Measurements from ENCODE around the gene FOXN3.
"Not testable (repeated sequence)": the region's sequence is repeated elsewhere in the genome, so short reads cannot be mapped to it uniquely, and the experiment has no call there.

The FOXN3 gene

DNA sequence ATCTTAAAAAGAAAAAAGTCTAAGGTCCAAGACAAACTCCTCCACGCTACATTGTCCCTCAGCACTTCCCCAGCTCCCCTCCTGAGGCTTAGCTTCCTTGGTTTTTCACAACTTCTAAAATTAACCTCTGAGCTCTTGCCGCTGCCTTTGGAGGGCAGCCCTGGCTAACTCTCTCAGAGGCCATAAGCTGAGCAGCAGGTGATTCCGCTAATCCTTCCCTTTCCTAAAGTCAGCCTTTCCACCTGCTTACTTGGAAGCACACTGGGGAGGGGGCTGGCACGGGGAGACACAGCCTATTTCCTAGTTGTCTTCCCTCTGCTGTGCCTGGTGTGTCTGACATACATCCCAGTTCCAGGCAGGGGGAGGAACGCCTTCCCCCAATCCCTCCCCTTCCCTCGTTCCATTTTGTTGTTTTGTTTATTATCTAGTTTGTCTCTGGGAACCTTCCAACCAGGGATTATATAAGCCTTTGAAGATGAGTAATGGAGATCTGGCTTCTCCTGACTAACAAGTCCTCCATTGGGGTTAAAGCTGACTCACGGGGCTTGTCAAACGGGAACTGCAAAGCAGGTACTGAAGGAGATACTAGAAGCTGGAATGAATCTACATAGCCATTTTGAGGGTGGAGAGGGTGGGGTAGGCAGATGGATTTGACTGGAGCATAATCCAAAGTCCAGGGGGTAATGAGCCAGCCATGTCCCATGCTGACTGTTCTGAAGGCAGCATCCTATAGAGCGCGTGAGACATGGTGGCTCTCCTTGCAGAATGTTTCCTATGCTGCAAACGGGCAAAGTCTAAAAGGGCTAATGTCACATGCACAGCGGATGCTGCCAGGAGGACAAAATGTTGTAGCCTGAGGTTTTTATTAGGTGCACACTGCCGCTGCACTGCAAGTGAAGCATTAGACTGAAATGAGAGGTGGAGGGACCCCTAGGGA is 230.8 kb downstream of the FOXN3 start:
- DNase-seq, result no peak

DNA sequence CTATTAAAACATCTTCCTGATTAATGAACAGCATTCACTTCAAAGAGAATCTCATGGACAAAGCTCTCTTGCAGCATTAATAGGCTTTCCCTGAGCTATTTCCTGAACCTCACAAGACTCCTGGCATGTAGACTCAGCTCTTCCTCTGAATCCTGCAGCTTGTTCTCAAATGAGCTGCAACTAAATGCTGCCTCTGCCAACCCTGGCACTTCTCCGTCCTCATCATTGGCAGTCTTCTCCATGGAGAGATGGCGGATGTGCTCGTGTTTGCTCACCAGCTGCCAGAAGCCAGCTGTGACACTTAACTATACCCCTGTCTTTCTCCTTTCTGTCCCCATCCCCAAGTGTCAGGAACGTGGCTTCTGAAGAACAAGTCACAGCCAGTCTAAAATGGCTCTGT is 232.1 kb downstream of the FOXN3 start:
- DNase-seq, result no peak

DNA sequence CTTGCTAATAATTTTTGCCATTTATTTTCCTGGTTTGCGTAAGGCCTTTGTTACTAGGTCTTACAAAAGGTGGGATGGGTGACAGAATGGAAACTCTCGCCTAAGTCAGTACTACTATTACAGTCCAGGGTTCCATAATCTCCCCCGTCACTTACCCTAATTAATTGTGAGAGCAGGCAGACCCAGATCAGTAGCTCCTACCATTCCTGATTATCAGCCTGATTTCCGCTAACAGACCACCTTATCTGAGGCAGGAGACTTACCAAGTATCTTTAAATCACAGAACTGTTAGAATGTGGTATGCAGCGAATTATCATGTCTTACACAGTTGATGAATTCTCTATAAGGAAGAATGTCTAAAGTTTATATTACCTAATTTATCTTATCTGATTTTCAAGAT is 234.7 kb downstream of the FOXN3 start:
- DNase-seq, result no peak

GRCh38 chr14:89180546-89180945 is 236.5 kb downstream of the FOXN3 start:
- DNase-seq, result no peak

GRCh38 chr14:89179891-89180404 is 237.1 kb downstream of the FOXN3 start:
- no peak for DNase-seq

- no peak for DNase-seq
Measured at GRCh38 chr14:89178800-89179535, 238.1 kb downstream of the FOXN3 start.

DNA sequence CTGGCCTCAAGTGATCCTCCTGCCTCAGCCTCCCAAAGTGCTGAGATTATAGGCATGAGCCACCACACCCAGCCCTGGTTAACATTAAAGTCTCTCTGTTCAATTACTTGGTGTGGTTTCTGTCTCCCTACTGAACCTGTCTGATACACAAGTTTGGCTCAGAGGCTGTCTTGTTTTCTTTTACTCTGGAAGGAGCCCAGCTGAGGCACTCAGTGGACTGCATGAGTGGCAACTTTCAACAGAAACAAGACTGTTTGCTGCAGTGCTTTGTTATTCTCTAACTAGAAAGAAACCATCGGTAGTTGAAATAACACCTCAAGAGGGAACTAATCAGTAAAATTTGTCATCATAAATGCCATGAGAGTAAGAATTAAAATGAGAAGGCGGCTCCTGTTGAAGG is 238.7 kb downstream of the FOXN3 start:
- DNase-seq, result no peak

GRCh38 chr14:89175881-89176799 is 240.9 kb downstream of the FOXN3 start:
- no peak for DNase-seq

- no peak for DNase-seq
Measured at GRCh38 chr14:89171628-89172027, 245.4 kb downstream of the FOXN3 start.

DNA sequence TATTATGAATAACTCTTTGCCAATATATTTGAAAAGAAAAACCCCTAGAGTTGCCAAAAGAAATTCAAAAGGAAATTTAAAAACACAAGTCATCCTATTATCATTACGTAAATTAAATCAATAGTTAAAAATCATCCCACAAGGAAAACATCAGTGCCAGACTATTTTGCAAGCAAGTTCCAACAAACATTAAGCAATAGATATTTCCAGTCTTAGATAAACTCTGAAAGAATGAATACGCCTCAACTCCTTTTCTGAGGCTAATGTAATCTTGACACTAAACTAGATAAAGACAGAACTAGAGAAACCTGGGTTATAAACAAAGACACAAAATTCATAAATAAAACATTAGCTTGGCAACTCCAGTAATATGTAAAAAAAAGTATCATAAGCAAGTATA is 245.9 kb downstream of the FOXN3 start:
- DNase-seq, result no peak

GRCh38 chr14:89167705-89168104 is 249.3 kb downstream of the FOXN3 start:
- DNase-seq, result no peak

- no peak for DNase-seq
Measured at GRCh38 chr14:89166633-89167032, 250.4 kb downstream of the FOXN3 start.

- no peak for DNase-seq
Measured at GRCh38 chr14:89165189-89166181, 251.5 kb downstream of the FOXN3 start.

DNA sequence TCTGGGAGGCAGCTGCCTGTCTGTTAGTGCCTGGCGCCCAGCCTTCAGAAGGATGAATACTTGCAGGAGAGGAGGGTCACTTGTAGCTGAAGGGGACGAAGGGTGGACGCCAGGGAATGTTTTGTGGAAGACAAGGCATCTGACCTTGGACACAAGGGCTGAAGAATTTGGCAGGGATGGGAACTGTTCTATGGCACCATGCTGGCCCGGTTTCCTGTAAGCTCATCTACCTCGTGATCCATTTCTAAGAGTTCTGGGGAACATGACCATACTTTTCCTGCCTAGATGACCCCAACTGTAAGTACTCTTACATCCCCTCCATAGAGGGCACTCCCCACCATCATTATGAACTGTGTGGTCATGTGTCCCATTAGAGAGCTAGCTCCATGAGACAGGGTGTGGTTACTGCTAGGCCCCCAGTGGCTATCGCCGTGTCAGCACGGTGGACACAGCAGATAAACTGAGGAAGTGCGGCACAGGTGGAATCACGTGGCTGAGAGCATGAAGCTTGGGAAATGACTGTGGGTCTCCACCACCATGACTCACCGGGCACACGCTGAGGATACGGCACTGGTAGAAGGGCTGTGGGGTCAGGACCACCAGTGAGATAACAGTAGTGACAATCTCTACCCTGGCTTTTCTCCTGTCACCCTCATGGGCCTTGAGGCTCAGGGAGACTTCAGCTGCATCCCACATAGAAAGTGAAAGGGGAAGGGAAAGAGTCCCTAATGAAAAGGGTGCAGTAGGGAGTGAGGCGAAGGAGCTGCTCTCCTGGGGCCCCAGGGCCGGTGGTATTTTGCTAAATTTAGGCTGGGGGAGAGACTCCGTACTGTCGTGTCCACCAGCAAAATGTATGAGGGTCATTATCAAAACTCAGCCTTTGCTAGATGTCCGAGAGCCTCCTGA is 252.6 kb downstream of the FOXN3 start:
- DNase-seq, result no peak

GRCh38 chr14:89163031-89163636 is 253.9 kb downstream of the FOXN3 start:
- no peak for DNase-seq

- DNase-seq, result no peak
Measured at GRCh38 chr14:89162586-89162985, 254.4 kb downstream of the FOXN3 start.

DNA sequence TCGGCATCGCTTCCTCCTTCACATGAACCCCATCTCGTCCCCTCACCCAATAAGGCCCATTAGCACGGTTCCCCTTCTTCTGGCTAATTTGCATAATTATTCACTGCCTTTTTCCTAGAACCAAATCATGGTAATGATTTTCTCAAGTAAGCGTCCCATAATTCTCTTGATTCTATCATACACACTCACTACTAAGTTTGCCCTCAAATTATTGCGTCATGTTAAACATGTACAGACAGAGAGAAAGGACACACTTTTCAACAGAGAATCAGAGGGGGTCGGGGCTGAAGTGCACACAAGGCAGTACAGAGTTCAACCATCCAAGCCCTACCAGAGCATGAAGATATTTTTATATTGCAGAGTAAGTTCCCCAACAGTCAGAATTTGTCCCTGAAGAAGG is 256.6 kb downstream of the FOXN3 start:
- no peak for DNase-seq

DNA sequence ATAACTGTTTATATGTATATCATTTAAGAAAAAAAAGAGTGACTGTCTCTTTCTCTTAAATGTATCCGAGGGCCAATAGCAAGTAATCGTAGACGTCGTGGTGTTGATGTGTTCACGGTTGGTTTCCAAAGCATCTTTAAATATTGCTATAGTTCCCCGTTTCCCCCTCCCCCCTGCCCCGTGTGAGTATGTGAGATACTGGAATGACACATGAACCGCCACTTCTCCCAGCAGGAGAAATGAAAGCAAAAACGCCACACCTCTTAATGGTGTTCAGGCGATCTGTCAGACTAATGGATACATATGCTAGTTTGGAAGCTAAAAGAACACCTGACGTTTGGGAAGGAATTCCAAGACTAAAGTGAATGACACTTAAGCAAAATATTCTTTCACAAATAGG is 258.3 kb downstream of the FOXN3 start:
- no peak for DNase-seq

- DNase-seq, result not testable (repeated sequence)
Measured at GRCh38 chr14:89158104-89158503, 258.9 kb downstream of the FOXN3 start.

GRCh38 chr14:89155491-89155890 is 261.5 kb downstream of the FOXN3 start:
- DNase-seq, result no peak
